Neural cell (in vitro differentiated cells): ENCODE data around the gene RGS3. TPM values are rescaled to one million over a fixed set of nuclear protein-coding genes. Genes with fewer than 3 reads are reported as not detected.

Experiments used
- H2AFZ ChIP-seq: fragments of 200-600, 300-800 bp; sonication (generic), shearing (Covaris generic); 2 replicates; pipeline ENCODE4 v1.6.0; 2014; ENCODE audit warnings: low read depth, mild to moderate bottlenecking, antibody characterized with exemption, low read length, moderate library complexity
- H3F3A ChIP-seq: fragments of 200-600 bp; shearing (Covaris generic); 2 replicates; pipeline ENCODE4 v1.6.1; 2016; ENCODE audit warnings: mild to moderate bottlenecking, moderate library complexity, mixed read lengths, antibody characterized with exemption, low read length; ENCODE audit not compliant: insufficient read depth, poor library complexity, severe bottlenecking
- H3K27ac ChIP-seq: fragments of 200-600, 300-800 bp; sonication (generic), shearing (Covaris generic); 2 replicates; pipeline ENCODE4 v1.5.1; 2014; ENCODE audit warnings: mild to moderate bottlenecking, low read length, moderate library complexity
- H3K27me3 ChIP-seq: fragments of 300-800, 200-600 bp; sonication (generic), shearing (Covaris generic); 2 replicates; pipeline ENCODE4 v1.6.0; 2014; ENCODE audit warnings: mild to moderate bottlenecking, low read depth, low read length, moderate library complexity; ENCODE audit not compliant: insufficient read depth
- H3K36me3 ChIP-seq: fragments of 300-800, 200-600 bp; sonication (generic), shearing (Covaris generic); 2 replicates; pipeline ENCODE4 v1.5.1; 2014; ENCODE audit warnings: mild to moderate bottlenecking, antibody characterized with exemption, low read length, moderate library complexity; ENCODE audit not compliant: insufficient read depth
- H3K4me2 ChIP-seq: fragments of 300-800, 200-600 bp; sonication (generic), shearing (Covaris generic); 2 replicates; pipeline ENCODE4 v1.6.0; 2014; ENCODE audit warnings: mild to moderate bottlenecking, low read length
- H3K4me3 ChIP-seq: fragments of 300-800, 200-600 bp; sonication (generic), shearing (Covaris generic); 2 replicates; pipeline ENCODE4 v1.5.1; 2014; ENCODE audit warnings: mild to moderate bottlenecking, low read length, moderate library complexity
- H3K79me2 ChIP-seq: fragments of 200-600 bp; shearing (Covaris generic); replicated peaks from 2 replicates; pipeline ENCODE4 v1.6.0; 2014; ENCODE audit warnings: mild to moderate bottlenecking, low read length, moderate library complexity; ENCODE audit not compliant: insufficient read depth
- H3K9ac ChIP-seq: fragments of 300-800, 200-600 bp; sonication (generic), shearing (Covaris generic); 2 replicates; pipeline ENCODE4 v1.6.1; 2016; ENCODE audit warnings: mild to moderate bottlenecking, low read length, mixed read lengths
- H3K9me2 ChIP-seq: fragments of 200-600 bp; shearing (Covaris generic); 2 replicates; pipeline ENCODE4 v1.6.1; 2016; ENCODE audit warnings: mild to moderate bottlenecking, low read length, mixed read lengths; ENCODE audit not compliant: insufficient read depth
- H3K9me3 ChIP-seq: fragments of 200-600, 300-800 bp; sonication (generic), shearing (Covaris generic); 2 replicates; pipeline ENCODE4 v1.6.1; 2016; ENCODE audit warnings: mild to moderate bottlenecking, mixed run types, low read length, moderate library complexity, mixed read lengths
- H4K20me1 ChIP-seq: fragments of 200-600 bp; shearing (Covaris generic); 2 replicates; pipeline ENCODE4 v1.6.1; 2016; ENCODE audit warnings: mild to moderate bottlenecking, mixed run types; ENCODE audit not compliant: insufficient read depth
- CTCF ChIP-seq: fragments of 450-650 bp; IDR thresholded peaks from 2 replicates; pipeline ENCODE4 v1.5.1; 2014; ENCODE audit warnings: antibody characterized with exemption, mild to moderate bottlenecking, moderate library complexity; ENCODE audit not compliant: poor library complexity, severe bottlenecking
- EP300 ChIP-seq: fragments of 450-650 bp; conservative IDR thresholded peaks from 2 replicates; pipeline ENCODE4 v1.6.1; 2014; ENCODE audit warnings: antibody characterized with exemption, mild to moderate bottlenecking, moderate library complexity; ENCODE audit not compliant: poor library complexity, severe bottlenecking
- EZH2 ChIP-seq: fragments of 200-600, 300-800 bp; shearing (Covaris generic), sonication (generic); IDR thresholded peaks from 2 replicates; pipeline ENCODE4 v1.6.1; 2014; ENCODE audit warnings: antibody characterized with exemption, low read length, borderline replicate concordance, mild to moderate bottlenecking; ENCODE audit not compliant: insufficient read depth, poor library complexity, severe bottlenecking
- MXI1 ChIP-seq: fragments of 450-650 bp; conservative IDR thresholded peaks from 2 replicates; pipeline ENCODE4 v1.6.1; 2014; ENCODE audit warnings: antibody characterized with exemption, mild to moderate bottlenecking; ENCODE audit not compliant: poor library complexity, severe bottlenecking
- POLR2AphosphoS5 ChIP-seq: IDR thresholded peaks from 2 replicates; pipeline ENCODE4 v1.6.1; 2012
- RAD21 ChIP-seq: fragments of 450-650 bp; conservative IDR thresholded peaks from 2 replicates; pipeline ENCODE4 v1.6.1; 2014; ENCODE audit warnings: antibody characterized with exemption, mild to moderate bottlenecking, moderate library complexity
- REST ChIP-seq: IDR thresholded peaks from 2 replicates; pipeline ENCODE4 v1.6.1; 2012; ENCODE audit warnings: borderline replicate concordance
- SMC3 ChIP-seq: fragments of 450-650 bp; conservative IDR thresholded peaks from 2 replicates; pipeline ENCODE4 v1.6.1; 2014; ENCODE audit warnings: antibody characterized with exemption, mild to moderate bottlenecking, moderate library complexity; ENCODE audit not compliant: poor library complexity
- TAF1 ChIP-seq: IDR thresholded peaks from 2 replicates; pipeline ENCODE4 v1.6.1; 2012; ENCODE audit warnings: low read depth
- polyA plus RNA-seq: library from polyadenylated mRNA; depleted of rRNA; stranded (reverse); fragments of >200 nt; gene quantifications from 2 replicates; pipeline ENCODE4 v1.2.3, GENCODE V29; 2014

RGS3 gene
- polyA plus RNA-seq, 1 donor from 2014 or later, result 25.3 TPM

GRCh38 chr9:113524468-113524867 lies 60.9 kb downstream of the RGS3 start:
- Histone ChIP-seq H3K27ac (no peak overlapping the region), H3K27me3 (no peaks in the 10 kb centered on the region), H2AFZ (no peak overlapping the region), H3K36me3 (no peaks in the 10 kb centered on the region), H3K9me3 (no peaks in the 10 kb centered on the region), H3K4me2 (no peak overlapping the region), H3K79me2 (no peaks in the 10 kb centered on the region), H3K9ac (no peak overlapping the region), H3K4me3 (no peak overlapping the region), H4K20me1 (no peaks in the 10 kb centered on the region), H3K9me2 (no peaks in the 10 kb centered on the region), H3F3A (no peaks in the 10 kb centered on the region)
- no peak for TF ChIP-seq SMC3
- TF ChIP-seq MXI1, result no peak
- TF ChIP-seq EP300, result no peak
- no peak for TF ChIP-seq CTCF
- TF ChIP-seq RAD21, result no peak
- no peak for TF ChIP-seq POLR2AphosphoS5
- no peak for TF ChIP-seq TAF1
- no peak for TF ChIP-seq EZH2
- no peak for TF ChIP-seq REST

GRCh38 chr9:113525205-113525604 lies 61.7 kb downstream of the RGS3 start:
- Histone ChIP-seq H3K4me2 (no peak overlapping the region), H3K9me3 (no peaks in the 10 kb centered on the region), H3K9me2 (no peaks in the 10 kb centered on the region), H3K79me2 (no peaks in the 10 kb centered on the region), H3K4me3 (no peak overlapping the region), H3K36me3 (no peaks in the 10 kb centered on the region), H3K27ac (no peak overlapping the region), H4K20me1 (no peaks in the 10 kb centered on the region), H3K9ac (no peak overlapping the region), H2AFZ (no peak overlapping the region), H3F3A (no peaks in the 10 kb centered on the region), H3K27me3 (no peaks in the 10 kb centered on the region)
- no peak for TF ChIP-seq EZH2
- TF ChIP-seq EP300, result no peak
- TF ChIP-seq REST, result no peak
- TF ChIP-seq POLR2AphosphoS5, result no peak
- no peak for TF ChIP-seq RAD21
- no peak for TF ChIP-seq MXI1
- no peak for TF ChIP-seq SMC3
- no peak for TF ChIP-seq TAF1
- no peak for TF ChIP-seq CTCF
